Testis (tissue), 2 donors: ENCODE measurements around the gene LRRC4C.

Experiments used
- POLR2A ChIP-seq: fragments of 450-650 bp; IDR thresholded peaks from one replicate; pipeline ENCODE4 v1.6.1; 2017; ENCODE audit warnings: antibody characterized with exemption, mild to moderate bottlenecking, moderate library complexity
- TF ChIP-seq, protein P1 (sequence below), 3 experiments: fragments of 450-650 bp in 2 of 3; fragments of 200-600 bp in 1 of 3; sonication (generic) in 1 of 3; IDR thresholded peaks; one replicate each; pipeline ENCODE4 v1.5.1; 2016 to 2019; ENCODE audit warnings: antibody characterized with exemption in 3 of 3, mild to moderate bottlenecking in 2 of 3, moderate library complexity in 1 of 3

DNA sequence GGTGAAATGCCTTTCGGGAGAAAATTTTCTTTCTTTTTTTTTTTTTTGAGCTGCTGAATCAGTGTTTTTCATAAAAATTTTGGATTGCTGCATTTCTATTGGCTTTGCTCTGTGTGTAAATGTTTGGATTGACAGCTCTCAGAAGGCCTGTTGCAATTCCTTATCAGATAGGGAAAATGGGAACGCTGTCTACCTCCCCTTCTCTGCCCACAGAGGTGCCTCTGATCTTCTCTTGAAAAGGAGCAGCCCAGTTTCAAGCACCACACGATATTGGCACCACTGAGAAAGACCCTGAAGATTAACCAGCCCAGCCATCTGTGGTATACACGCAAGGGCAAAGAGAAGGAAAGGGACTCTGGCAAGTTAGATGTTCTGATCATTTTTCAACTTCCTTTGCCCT is 1272.2 kb downstream of the LRRC4C start:
- TF ChIP-seq POLR2A, result no peak
- TF ChIP-seq, protein P1, sequence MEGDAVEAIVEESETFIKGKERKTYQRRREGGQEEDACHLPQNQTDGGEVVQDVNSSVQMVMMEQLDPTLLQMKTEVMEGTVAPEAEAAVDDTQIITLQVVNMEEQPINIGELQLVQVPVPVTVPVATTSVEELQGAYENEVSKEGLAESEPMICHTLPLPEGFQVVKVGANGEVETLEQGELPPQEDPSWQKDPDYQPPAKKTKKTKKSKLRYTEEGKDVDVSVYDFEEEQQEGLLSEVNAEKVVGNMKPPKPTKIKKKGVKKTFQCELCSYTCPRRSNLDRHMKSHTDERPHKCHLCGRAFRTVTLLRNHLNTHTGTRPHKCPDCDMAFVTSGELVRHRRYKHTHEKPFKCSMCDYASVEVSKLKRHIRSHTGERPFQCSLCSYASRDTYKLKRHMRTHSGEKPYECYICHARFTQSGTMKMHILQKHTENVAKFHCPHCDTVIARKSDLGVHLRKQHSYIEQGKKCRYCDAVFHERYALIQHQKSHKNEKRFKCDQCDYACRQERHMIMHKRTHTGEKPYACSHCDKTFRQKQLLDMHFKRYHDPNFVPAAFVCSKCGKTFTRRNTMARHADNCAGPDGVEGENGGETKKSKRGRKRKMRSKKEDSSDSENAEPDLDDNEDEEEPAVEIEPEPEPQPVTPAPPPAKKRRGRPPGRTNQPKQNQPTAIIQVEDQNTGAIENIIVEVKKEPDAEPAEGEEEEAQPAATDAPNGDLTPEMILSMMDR (IDR thresholded peaks at IDR 0.05), result no peak
